Adrenal gland (tissue), 12 donors: Measurements from ENCODE around the gene CNRIP1. TPM values are rescaled to one million over a fixed set of nuclear protein-coding genes. Genes with fewer than 3 reads are reported as not detected.

Source experiments
- DNase-seq, 7 donors: peaks; one replicate each; pipeline ENCODE4 v3.0.0-alpha.2; 2019 to 2020
- H3K27ac ChIP-seq, 5 donors: fragments of 200-600 bp; sonication (generic) in 4 of 5; 1 replicate in 3 of 5; 2 replicates in 2 of 5; pipeline versions ENCODE4 v1.5.1 to v1.8.0; 2016 to 2020; ENCODE audit warnings: mild to moderate bottlenecking in 1 of 5
- H3K27me3 ChIP-seq: fragments of 200-600 bp; 2 replicates; pipeline ENCODE4 v1.8.0; 2021
- H3K36me3 ChIP-seq, 2 donors: fragments of 200-600 bp; replicated peaks in 1 of 2; 1 replicate in 1 of 2; 2 replicates in 1 of 2; pipeline versions ENCODE4 v1.5.1 to v1.8.0; 2018 to 2022
- H3K4me1 ChIP-seq, 2 donors: fragments of 200-600 bp; replicated peaks in 1 of 2; 1 replicate in 1 of 2; 2 replicates in 1 of 2; pipeline versions ENCODE4 v1.5.1 to v1.8.0; 2018 to 2021
- H3K4me3 ChIP-seq, 4 donors: fragments of 200-600 bp; sonication (generic) in 3 of 4; one replicate each; pipeline ENCODE4 v1.5.1; 2016 to 2018
- H3K9me3 ChIP-seq, 3 donors: fragments of 200-600 bp; sonication (generic) in 1 of 3; replicated peaks in 1 of 3; 1 replicate in 2 of 3; 2 replicates in 1 of 3; pipeline versions ENCODE4 v1.5.1 to v1.8.0; 2016 to 2021
- CTCF ChIP-seq, 6 experiments: fragments of 450-650 bp in 4 of 6; fragments of 200-600 bp in 2 of 6; sonication (generic) in 1 of 6; IDR thresholded peaks; 1 replicate in 5 of 6; 2 replicates in 1 of 6; pipeline versions ENCODE4 v1.5.1 to v1.8.0; 2016 to 2021; ENCODE audit warnings: antibody characterized with exemption in 6 of 6, mild to moderate bottlenecking in 2 of 6, moderate library complexity in 1 of 6
- POLR2A ChIP-seq, 2 donors: fragments of 450-650 bp; IDR thresholded peaks; one replicate each; pipeline ENCODE4 v1.6.1; 2017; ENCODE audit warnings: antibody characterized with exemption in 2 of 2, mild to moderate bottlenecking in 2 of 2, moderate library complexity in 1 of 2
- WGBS, 4 donors: extraction: QIAGEN DNeasy Blood & Tissue Kit in 2 of 4; methylation state at CpG; one replicate each; pipeline versions ENCODE4 v1.1.5 to v1.1.7; 2013 to 2017; 5-methylcytosine and 5-hydroxymethylcytosine counted together
- intact Hi-C, 2 donors: fragments of 100-400 bp; cut with DNase I; formaldehyde crosslinking; loops; one replicate each; pipeline versions ENCODE4 v1.14.1 to v1.15.0; 2022 to 2023
- polyA plus RNA-seq, 3 donors: library from polyadenylated mRNA; stranded (reverse); fragments of 200-250 nt in 2 of 3; fragments of 350-450 nt in 1 of 3; fragmentation: Illumina TruSeq in 1 of 3; extraction: RNeasy Lipid Tissue Mini Kit (QIAGEN cat#74804) in 1 of 3; gene quantifications; one replicate each; pipeline ENCODE4 v1.2.3, GENCODE V29; 2013 to 2014
- total RNA-seq, 9 donors: library from RNA; depleted of rRNA in 4 of 9; stranded (reverse); fragments of >200 nt in 4 of 9; fragments of 120-200 nt in 1 of 9; fragmentation: NEBNext Ultra II Directional in 1 of 9; extraction: Animal tissue kit (Norgen Biotek cat#: 25700) in 1 of 9; gene quantifications; one replicate each; pipeline versions ENCODE4 v1.1.0 to v1.2.4, GENCODE V29; 2013 to 2023
- donor health status: healthy with polysubstance abuse.
- donor health status: Bipolar disorder and iron deficiency.
- donor health status: DM: yes; HTN: yes; CAD: no.
- donor health status: DM: no; HTN: no; CAD: no.
- donor health status: DM: no; HTN: no; CAD: no.
- donor health status: DM: yes; HTN: yes; CAD: no.

The CNRIP1 gene
- total and polyA plus RNA-seq, 12 donors: 4.3 to 16.6 (median 13.0) TPM

- no peaks in the 10 kb centered on the region for H3K27me3 ChIP-seq
- TF ChIP-seq CTCF (IDR thresholded peaks at IDR 0.05): no peak
- no peak for TF ChIP-seq POLR2A (IDR thresholded peaks at IDR 0.05)
- intact Hi-C loops: loop anchor here (5.0 to 10.0 kb wide), 2 partner anchors 67 to 69 kb away; no protein-coding TSS in a partner anchor
- no peaks in the 10 kb centered on the region for H3K4me1 ChIP-seq
- H3K36me3 ChIP-seq: no peaks in the 10 kb centered on the region
- no peak overlapping the region for H3K4me3 ChIP-seq
- WGBS, 4 donors: 52 to 71% (median 57%) methylated on average over 5 of the region's 5 CpGs
- no peak overlapping the region for H3K27ac ChIP-seq
- no peaks in the 10 kb centered on the region for H3K9me3 ChIP-seq
- DNase-seq: no peak
Observed at GRCh38 chr2:68367953-68368653, 48.4 kb upstream of the CNRIP1 start.

GRCh38 chr2:68366083-68366560 is 46.4 kb upstream of the CNRIP1 start:
- Histone ChIP-seq H3K9me3 (no peaks in the 10 kb centered on the region), H3K27ac (peak overlapping the region in 1 of 5 donors; percentile 38), H3K27me3 (no peaks in the 10 kb centered on the region), H3K36me3 (no peaks in the 10 kb centered on the region), H3K4me1 (peaks cover 0 to 4% of the 10 kb centered on the region in 2 donors), H3K4me3 (peak overlapping the region in 1 of 4 donors; percentile 23)
- 66 to 76% (median 73%) methylated on average over 2 to 4 of the region's 4 CpGs for WGBS, 4 donors
- no peak for TF ChIP-seq POLR2A (IDR thresholded peaks at IDR 0.05)
- TF ChIP-seq CTCF (IDR thresholded peaks at IDR 0.05): no peak
- intact Hi-C loops: loop anchor here (5.0 to 10.0 kb wide), 2 partner anchors 69 to 71 kb away; no protein-coding TSS in a partner anchor
- DNase-seq: peak in 3 of 7 donors; percentile 15 to 54 (median 24)

- intact Hi-C loops: loop anchor here (5.0 to 10.0 kb wide), 2 partner anchors 70 to 72 kb away; no protein-coding TSS in a partner anchor
- peak within 1 kb of the TSS in 3 of 5 donors; percentile 17 to 80 (median 30) for H3K27ac ChIP-seq
Observed at GRCh38 chr2:68365087-68365486, 45.3 kb upstream of the CNRIP1 start, which contains the start of gene PLEK. TSS of gene PLEK (plus strand) at chr2:68365282. CDS start at chr2:68365352, 70 bp downstream.

More at GRCh38 chr2:68365087-68365486, 45.3 kb upstream of the CNRIP1 start, which contains the start of gene PLEK:
- H3K36me3 ChIP-seq: no peaks in the 10 kb centered on the region
- no peaks in the 10 kb centered on the region for H3K9me3 ChIP-seq
- H3K27me3 ChIP-seq: no peaks in the 10 kb centered on the region
- DNase-seq: peak; percentile 24 to 75 (median 55)
- H3K4me1 ChIP-seq: peaks cover 0 to 4% of the 10 kb centered on the region in 2 donors
- TF ChIP-seq POLR2A (IDR thresholded peaks at IDR 0.05) (peak; percentile 46 to 55), CTCF (IDR thresholded peaks at IDR 0.05) (no peak)
- H3K4me3 ChIP-seq: peak within 1 kb of the TSS in 1 of 4 donors; percentile 44
- WGBS, 4 donors: 71 to 82% (median 75%) methylated on average over 6 to 7 of the region's 7 CpGs
